ENCODE results near the gene TMEM135. TPM values are rescaled to one million over a fixed set of nuclear protein-coding genes. Genes with fewer than 3 reads are reported as not detected.
"Not testable (repeated sequence)": the region's sequence is repeated elsewhere in the genome, so short reads cannot be mapped to it uniquely, and the experiment has no call there.

TMEM135 gene
- total RNA-seq = 10 to 100 TPM; 25.5 to 26.0 TPM

DNA sequence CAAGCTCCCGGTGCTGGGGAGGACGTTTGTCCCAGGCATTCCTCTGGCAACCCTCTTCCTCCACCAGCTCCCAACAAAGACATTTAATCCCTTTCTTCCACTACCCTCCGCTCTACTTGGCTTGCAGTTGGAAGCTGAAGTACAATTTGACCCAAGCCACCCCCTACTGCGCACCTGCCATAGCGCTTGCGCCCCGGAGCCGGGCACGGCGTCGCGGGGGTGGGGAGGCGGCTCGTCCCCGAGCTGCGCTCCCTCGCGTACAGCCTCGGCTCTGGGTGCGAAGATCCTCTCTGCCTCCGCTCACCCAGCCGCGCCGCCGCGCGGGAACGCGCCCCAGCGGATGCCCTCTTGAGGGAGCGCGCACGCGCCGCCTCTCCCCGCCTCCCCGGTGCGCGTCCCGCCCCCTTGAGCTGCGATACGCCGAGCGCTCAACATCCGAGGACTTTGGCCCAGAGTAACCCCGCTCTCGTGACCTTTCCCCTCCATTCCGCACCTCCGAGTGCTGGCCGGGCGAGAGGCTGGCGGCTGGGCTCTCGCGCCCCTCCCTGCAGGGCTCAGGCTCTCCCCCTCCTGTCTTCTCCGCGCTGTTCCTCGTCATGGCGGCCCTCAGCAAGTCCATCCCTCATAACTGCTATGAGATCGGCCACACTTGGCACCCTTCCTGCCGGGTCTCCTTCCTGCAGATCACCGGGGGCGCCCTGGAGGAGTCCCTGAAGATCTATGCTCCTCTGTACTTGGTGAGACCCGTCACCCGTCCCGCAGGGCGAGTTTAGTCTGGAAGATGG, at the start of gene TMEM135:
Gene TMEM135, plus strand, starts transcription at position 485 of the 785 bp plus-strand sequence. Its CDS starts 112 bp downstream, at position 597.
- H3K36me3 Mint-ChIP-seq (ENCODE audit: low read depth) = peaks cover 20% of the 10 kb centered on the region
- intact Hi-C loops (cut with DNase I, micrococcal nuclease) = loop anchor here (1.0 to 10.0 kb wide), 7 partner anchors 27 to 1410 kb away; partner anchors contain the start of genes DLG2 (in 1 of the 2), EED (in 1 of the 2), HIKESHI (in 1 of the 2) and TMEM126B (in 1 of the 2)
- ATAC-seq (peak; percentile 97), DNase-seq (peak; percentile 97)
- H3K9me3 Mint-ChIP-seq (ENCODE audit: low read depth) = no peaks in the 10 kb centered on the region
- ChIA-PET CTCF (interaction anchor here (0.5 to 1.0 kb wide), 4 partner anchors 40 to 686 kb away, joined by 3 to 6 read pairs (median 3); no protein-coding TSS in a partner anchor), POLR2A (interaction anchor here (1.0 kb wide), 1 partner anchor 82 kb away, joined by 3 read pairs; no protein-coding TSS in a partner anchor)
- H3K4me1 Mint-ChIP-seq = peaks cover 40% of the 10 kb centered on the region
- H3K4me3 Mint-ChIP-seq = peak within 1 kb of the TSS; percentile 97
- H3K27ac Mint-ChIP-seq = peak within 1 kb of the TSS; percentile 93
- no peaks in the 10 kb centered on the region for H3K27me3 Mint-ChIP-seq

DNA sequence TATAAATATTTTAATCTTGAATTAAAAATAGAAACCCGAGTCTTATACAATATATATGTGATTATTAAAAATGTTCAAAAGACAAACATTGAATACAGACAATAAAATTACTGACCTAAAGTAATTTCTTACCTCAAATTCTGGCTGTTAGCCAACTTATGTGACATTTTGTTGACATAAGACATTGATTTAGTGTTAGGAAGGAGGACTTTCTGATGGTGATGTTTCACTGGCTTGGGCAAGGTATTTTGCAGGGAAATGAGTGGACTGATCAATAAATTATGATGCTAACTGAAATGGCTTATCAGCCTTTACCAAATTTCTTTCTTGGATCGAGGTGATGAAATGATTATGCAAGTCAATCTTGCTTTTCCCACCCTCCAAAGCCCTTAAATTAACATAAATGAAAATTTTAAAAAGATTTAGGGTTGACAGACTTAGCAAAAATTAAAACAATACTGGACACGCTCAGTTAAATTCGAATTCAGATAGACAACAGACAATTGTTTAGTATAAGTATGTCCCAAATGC, 49.3 kb upstream of the TMEM135 start:
- ChIA-PET CTCF (no interaction called here), POLR2A (no interaction called here)
- no peak overlapping the region for H3K27ac Mint-ChIP-seq
- intact Hi-C loops (cut with DNase I, micrococcal nuclease) = no loop called here
- H3K4me1 Mint-ChIP-seq = no peaks in the 10 kb centered on the region
- no peak overlapping the region for H3K4me3 Mint-ChIP-seq
- ATAC-seq (no peak), DNase-seq (no peak)
- H3K27me3 Mint-ChIP-seq = peaks cover 2% of the 10 kb centered on the region
- H3K36me3 Mint-ChIP-seq (ENCODE audit: low read depth) = no peaks in the 10 kb centered on the region
- no peaks in the 10 kb centered on the region for H3K9me3 Mint-ChIP-seq (ENCODE audit: low read depth)

DNA sequence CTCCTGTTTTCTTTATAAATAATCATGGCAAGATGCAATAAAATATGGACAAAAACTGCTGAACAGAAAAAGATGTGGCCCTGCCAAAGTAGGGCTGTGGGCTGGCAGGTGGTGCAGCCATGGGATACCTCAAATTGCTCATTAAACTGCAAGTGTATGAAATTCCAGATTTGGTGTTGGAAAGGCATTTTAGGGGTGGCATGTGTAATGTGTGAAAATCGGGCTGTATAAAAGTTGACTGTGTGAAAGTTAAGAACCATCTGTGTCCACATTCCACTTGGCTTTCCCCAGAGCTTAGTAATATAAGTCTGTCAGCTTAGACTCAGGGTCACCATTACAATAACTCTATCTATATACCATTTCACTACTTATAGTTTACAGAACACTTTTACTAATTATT, 47.7 kb upstream of the TMEM135 start:
- DNase-seq (no peak), ATAC-seq (no peak)
- POLR2A ChIA-PET = no interaction called here
- intact Hi-C loops (cut with DNase I, micrococcal nuclease) = no loop called here
- Mint-ChIP-seq H3K27ac (no peak overlapping the region), H3K27me3 (peaks cover 2% of the 10 kb centered on the region), H3K4me1 (no peaks in the 10 kb centered on the region), H3K36me3 (ENCODE audit: low read depth) (no peaks in the 10 kb centered on the region), H3K4me3 (no peak overlapping the region), H3K9me3 (ENCODE audit: low read depth) (no peaks in the 10 kb centered on the region)
- CTCF ChIA-PET = interaction anchor here (1.9 kb wide), 1 partner anchor 11 kb away, joined by 3 read pairs; no protein-coding TSS in a partner anchor

DNA sequence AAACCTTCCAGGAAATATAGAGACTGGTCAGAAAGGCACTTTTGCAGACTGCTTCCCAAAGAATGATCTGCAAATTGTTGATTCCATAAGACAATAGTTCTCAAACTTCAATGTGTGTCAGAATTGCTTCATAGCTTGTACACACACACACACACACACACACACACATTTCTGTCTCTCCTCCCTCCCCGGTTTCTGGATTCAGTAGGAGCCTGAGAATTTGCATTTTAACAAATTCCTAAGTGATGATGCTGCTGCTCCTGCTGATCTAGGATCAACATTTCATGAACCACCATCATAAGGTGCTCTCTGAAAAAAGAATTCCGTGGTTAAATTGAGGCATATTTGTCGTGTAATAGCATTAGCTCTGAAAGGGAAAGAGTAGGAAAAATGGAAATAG, 47.2 kb upstream of the TMEM135 start:
- intact Hi-C loops (cut with DNase I, micrococcal nuclease) = no loop called here
- H3K36me3 Mint-ChIP-seq (ENCODE audit: low read depth) = no peaks in the 10 kb centered on the region
- CTCF ChIA-PET = interaction anchor here (1.9 kb wide), 1 partner anchor 11 kb away, joined by 3 read pairs; no protein-coding TSS in a partner anchor

DNA sequence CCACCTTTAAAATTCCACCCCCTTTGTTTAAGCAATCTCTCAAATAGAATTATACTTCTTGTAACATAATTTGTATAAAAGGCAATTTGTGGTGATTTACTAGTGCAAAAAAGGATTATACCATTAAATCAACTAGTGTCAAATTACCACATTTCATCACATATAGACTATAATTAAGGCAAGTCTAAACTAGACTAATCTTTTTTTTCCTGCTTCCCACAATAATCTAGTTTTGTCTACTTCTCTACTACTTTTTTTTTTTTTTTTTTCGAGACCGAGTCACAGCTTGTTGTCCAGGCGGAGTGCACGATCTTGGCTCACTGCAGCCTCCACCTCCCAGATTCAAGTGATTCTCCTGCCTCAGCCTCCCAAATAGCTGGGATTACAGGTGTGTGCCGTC, 46.4 kb upstream of the TMEM135 start:
- H3K4me1 Mint-ChIP-seq = no peaks in the 10 kb centered on the region
- ChIA-PET POLR2A (no interaction called here), CTCF (interaction anchor here (0.7 to 1.9 kb wide), 3 partner anchors 10 to 89 kb away, joined by 3 read pairs; no protein-coding TSS in a partner anchor)
- H3K9me3 Mint-ChIP-seq (ENCODE audit: low read depth) = no peaks in the 10 kb centered on the region
- no peak overlapping the region for H3K4me3 Mint-ChIP-seq
- DNase-seq (no peak), ATAC-seq (no peak)
- H3K27ac Mint-ChIP-seq = no peak overlapping the region
- no peaks in the 10 kb centered on the region for H3K36me3 Mint-ChIP-seq (ENCODE audit: low read depth)
- H3K27me3 Mint-ChIP-seq = peaks cover 2% of the 10 kb centered on the region
- intact Hi-C loops (cut with DNase I, micrococcal nuclease) = no loop called here

More for the DNA sequence above, 47.2 kb upstream of the TMEM135 start:
- no peaks in the 10 kb centered on the region for H3K9me3 Mint-ChIP-seq (ENCODE audit: low read depth)
- no peak overlapping the region for H3K27ac Mint-ChIP-seq
- POLR2A ChIA-PET = no interaction called here
- DNase-seq (no peak), ATAC-seq (no peak)
- H3K4me1 Mint-ChIP-seq = no peaks in the 10 kb centered on the region
- H3K4me3 Mint-ChIP-seq = no peak overlapping the region
- H3K27me3 Mint-ChIP-seq = peaks cover 2% of the 10 kb centered on the region

DNA sequence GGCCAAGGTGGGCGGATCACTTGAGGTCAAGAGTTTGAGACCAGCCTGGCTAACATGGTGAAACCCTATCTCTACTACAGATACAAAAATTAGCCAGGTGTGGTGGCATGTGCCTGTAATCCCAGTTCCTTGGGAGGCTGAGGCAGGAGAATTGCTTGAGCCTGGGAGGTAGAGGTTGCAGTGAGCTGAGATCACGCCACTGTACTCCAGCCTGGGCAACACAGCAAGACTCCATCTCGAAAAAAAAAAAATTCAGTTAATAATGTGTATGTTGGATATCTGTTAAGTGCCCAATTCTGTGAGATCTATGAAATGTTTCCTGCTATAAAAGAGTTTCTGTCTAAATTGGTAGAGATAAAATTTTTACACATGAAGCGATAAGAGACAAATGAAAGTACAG, 45.4 kb upstream of the TMEM135 start:
- H3K9me3 Mint-ChIP-seq (ENCODE audit: low read depth); POLR2A ChIA-PET; H3K27me3 Mint-ChIP-seq; DNase-seq; H3K36me3 Mint-ChIP-seq (ENCODE audit: low read depth); CTCF ChIA-PET; H3K4me3 Mint-ChIP-seq; ATAC-seq; H3K4me1 Mint-ChIP-seq; intact Hi-C loops (cut with DNase I, micrococcal nuclease); H3K27ac Mint-ChIP-seq: not testable (repeated sequence)

DNA sequence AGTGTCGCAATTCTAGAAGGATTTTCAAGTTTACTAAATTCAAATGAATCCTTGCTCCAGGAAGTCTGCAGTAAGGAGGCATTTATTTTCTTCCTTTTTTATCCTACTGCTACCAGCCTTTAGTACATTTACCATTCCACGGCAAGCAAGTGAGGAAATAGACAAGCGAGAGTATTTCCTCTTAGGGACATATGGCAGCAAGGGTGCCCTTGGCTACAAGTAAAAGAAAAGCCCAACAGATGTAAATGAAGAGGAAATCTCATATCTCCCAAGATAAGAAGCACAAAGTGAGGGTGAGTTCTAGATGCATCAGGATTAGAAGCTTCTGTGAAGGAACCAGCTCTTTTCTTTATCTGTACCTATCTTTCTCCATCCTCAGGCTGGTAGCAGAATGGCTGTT, 44.7 kb upstream of the TMEM135 start:
- H3K4me3 Mint-ChIP-seq = no peak overlapping the region
- intact Hi-C loops (cut with DNase I, micrococcal nuclease) = no loop called here
- CTCF ChIA-PET = interaction anchor here (0.6 to 1.7 kb wide), 3 partner anchors 15 to 296 kb away, joined by 3 to 5 read pairs (median 4); no protein-coding TSS in a partner anchor

DNA sequence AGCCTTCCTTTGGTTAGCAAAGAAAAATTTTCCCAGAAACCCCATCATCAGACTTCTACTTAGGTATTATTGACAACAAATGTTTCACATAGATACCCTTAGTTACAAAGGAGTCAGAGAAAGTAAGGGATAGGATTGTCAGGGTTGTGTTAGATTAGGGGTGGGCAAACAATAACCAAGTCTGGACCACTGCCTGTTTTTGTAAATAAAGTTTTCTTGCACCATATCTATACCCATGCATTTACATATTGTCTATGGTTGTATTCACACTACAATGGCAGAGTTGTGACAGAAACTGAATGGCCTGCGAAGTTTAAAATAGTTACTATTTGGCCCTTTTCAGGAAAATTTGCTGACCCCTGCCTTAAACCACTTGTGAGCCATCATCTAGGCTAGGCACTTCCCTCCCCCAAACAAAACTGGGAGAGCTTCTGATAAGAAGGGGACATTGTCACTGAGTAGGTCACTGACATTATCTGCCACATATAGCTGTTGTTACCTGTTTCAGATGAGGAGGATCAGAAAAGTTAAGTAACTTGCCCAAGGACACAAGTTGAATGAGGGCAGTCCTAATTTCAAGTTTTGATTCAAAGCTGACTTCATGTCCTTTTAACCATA, 40.7 kb upstream of the TMEM135 start:
- no peak for ATAC-seq
- Mint-ChIP-seq H3K4me1 (no peaks in the 10 kb centered on the region), H3K27me3 (no peaks in the 10 kb centered on the region), H3K4me3 (no peak overlapping the region), H3K36me3 (ENCODE audit: low read depth) (no peaks in the 10 kb centered on the region), H3K9me3 (ENCODE audit: low read depth) (no peaks in the 10 kb centered on the region), H3K27ac (no peak overlapping the region)
- intact Hi-C loops (cut with DNase I, micrococcal nuclease) = no loop called here
- POLR2A ChIA-PET = no interaction called here
- CTCF ChIA-PET = interaction anchor here (0.6 to 1.9 kb wide), 2 partner anchors 40 to 69 kb away, joined by 3 read pairs; partner anchors contain the start of gene TMEM135
- no peak for DNase-seq

More for the DNA sequence above, 44.7 kb upstream of the TMEM135 start:
- no peaks in the 10 kb centered on the region for H3K9me3 Mint-ChIP-seq (ENCODE audit: low read depth)
- H3K36me3 Mint-ChIP-seq (ENCODE audit: low read depth) = no peaks in the 10 kb centered on the region
- DNase-seq (no peak), ATAC-seq (no peak)
- peaks cover 2% of the 10 kb centered on the region for H3K27me3 Mint-ChIP-seq
- H3K4me1 Mint-ChIP-seq = no peaks in the 10 kb centered on the region
- no peak overlapping the region for H3K27ac Mint-ChIP-seq
- POLR2A ChIA-PET = no interaction called here

DNA sequence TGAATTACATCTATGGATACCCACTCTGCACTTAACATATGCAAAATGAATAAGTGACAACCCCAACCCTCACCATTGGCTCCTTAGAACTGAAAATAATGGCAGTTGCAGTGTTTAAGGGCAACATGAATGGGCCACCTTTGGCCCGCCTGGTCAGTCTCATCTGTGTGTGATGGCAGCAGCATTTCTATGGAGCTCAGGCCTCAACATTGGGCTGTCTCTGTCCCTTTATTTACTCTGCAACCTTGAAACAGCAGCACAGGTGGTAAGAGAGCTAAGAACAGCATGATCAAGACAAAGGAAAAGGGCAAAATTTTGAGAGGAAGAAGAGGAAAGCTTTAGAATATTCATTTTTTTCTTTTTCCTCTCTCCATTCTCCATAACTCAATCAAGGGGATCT, 38.3 kb upstream of the TMEM135 start:
- DNase-seq (no peak), ATAC-seq (no peak)
- no peak overlapping the region for H3K27ac Mint-ChIP-seq
- no peaks in the 10 kb centered on the region for H3K27me3 Mint-ChIP-seq
- intact Hi-C loops (cut with DNase I, micrococcal nuclease) = no loop called here
- H3K4me3 Mint-ChIP-seq = no peak overlapping the region
- H3K9me3 Mint-ChIP-seq (ENCODE audit: low read depth) = no peaks in the 10 kb centered on the region
- POLR2A ChIA-PET = no interaction called here
- H3K4me1 Mint-ChIP-seq = no peaks in the 10 kb centered on the region
- no peaks in the 10 kb centered on the region for H3K36me3 Mint-ChIP-seq (ENCODE audit: low read depth)
- CTCF ChIA-PET = interaction anchor here (0.7 kb wide), 1 partner anchor 95 kb away, joined by 3 read pairs; no protein-coding TSS in a partner anchor

DNA sequence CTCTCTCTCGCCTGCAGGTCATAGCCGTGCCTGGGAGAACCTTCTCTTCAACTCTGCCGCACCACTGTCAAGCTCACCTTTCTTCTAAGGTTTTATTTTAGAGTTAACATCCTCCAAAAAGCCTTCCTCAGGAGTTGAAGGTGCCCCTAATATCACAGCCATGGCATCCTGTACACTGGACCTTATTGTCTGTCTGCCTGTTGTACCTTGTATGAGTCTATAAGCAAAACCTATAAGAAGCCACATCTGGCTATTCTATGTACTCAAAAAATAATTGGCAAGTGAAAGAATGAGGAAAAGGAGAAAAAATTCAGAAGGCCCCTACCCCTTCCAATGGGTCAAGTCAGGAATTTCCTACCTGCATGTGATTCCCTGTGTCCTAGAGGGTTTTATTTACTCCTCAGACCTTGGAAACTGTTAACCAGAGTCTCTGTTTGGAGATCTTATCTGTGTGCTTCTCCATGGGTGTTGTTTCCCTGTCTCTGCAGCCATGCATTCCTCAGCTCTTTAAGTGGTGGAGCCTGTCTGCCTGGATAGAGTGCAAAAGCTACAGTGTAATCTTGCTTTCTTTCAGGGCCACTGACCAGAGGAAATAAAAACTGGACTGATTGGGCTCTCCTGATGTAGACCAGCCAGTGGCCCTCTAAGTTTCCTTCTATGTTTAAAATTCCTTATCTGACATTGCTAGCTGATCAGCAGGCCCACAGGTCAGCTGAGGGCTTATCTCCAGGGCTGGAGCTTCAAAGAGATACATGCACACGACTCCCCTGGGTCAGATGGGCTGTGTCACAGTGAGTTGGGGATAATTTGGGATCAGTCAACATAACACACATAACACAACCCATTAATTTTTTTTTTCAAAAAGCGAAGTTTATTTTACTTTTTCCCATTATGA, 37.6 kb upstream of the TMEM135 start:
- intact Hi-C loops (cut with DNase I, micrococcal nuclease) = no loop called here
- no peaks in the 10 kb centered on the region for H3K27me3 Mint-ChIP-seq
- DNase-seq = no peak
- H3K4me3 Mint-ChIP-seq = no peak overlapping the region
- ATAC-seq = no peak
- H3K27ac Mint-ChIP-seq = no peak overlapping the region
- ChIA-PET CTCF (interaction anchor here (0.6 to 0.8 kb wide), 3 partner anchors 16 to 94 kb away, joined by 3 read pairs; no protein-coding TSS in a partner anchor), POLR2A (interaction anchor here (0.6 kb wide), 1 partner anchor 41 kb away, joined by 3 read pairs; no protein-coding TSS in a partner anchor)
- no peaks in the 10 kb centered on the region for H3K4me1 Mint-ChIP-seq
- no peaks in the 10 kb centered on the region for H3K36me3 Mint-ChIP-seq (ENCODE audit: low read depth)
- H3K9me3 Mint-ChIP-seq (ENCODE audit: low read depth) = no peaks in the 10 kb centered on the region

DNA sequence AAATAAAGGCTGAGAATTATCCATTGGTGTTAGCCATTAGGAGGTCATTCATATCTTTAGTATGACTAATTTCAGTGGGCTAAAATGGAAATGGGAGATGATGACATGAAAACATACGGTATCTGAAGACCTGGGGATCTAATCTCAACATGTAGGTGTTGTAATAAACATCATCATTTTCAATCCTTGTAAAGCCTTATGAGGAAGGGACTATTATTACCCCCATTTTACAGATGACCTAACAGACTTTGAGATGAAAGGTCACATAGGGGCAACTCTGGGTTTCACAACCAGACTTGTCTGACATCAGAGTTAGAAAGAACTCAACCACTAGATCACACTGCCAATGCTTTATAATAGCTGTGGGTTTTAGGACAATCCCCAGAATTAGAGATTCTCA, 34.8 kb upstream of the TMEM135 start:
- Mint-ChIP-seq H3K27me3 (no peaks in the 10 kb centered on the region), H3K9me3 (ENCODE audit: low read depth) (no peaks in the 10 kb centered on the region), H3K36me3 (ENCODE audit: low read depth) (no peaks in the 10 kb centered on the region), H3K4me1 (no peaks in the 10 kb centered on the region), H3K4me3 (no peak overlapping the region), H3K27ac (no peak overlapping the region)
- DNase-seq (no peak), ATAC-seq (peak; percentile 26)
- intact Hi-C loops (cut with DNase I, micrococcal nuclease) = no loop called here
- CTCF ChIA-PET = interaction anchor here (1.0 to 1.2 kb wide), 2 partner anchors 7 to 286 kb away, joined by 3 to 4 read pairs; no protein-coding TSS in a partner anchor
- POLR2A ChIA-PET = no interaction called here
